Panc1 (cell line): ENCODE measurements around the gene GPR83. TPM values are rescaled to one million over a fixed set of nuclear protein-coding genes. Genes with fewer than 3 reads are reported as not detected.

ENCODE experiments used
- ATAC-seq: fragments of 200-7000 bp; cut with Tn5 transposase; 2 replicates; pipeline ENCODE4 v1.9.1; 2020; ENCODE audit warnings: mild to moderate bottlenecking, moderate library complexity
- BruUV-seq: library from RNA; stranded (reverse); fragments of 400-500 nt; replicated peaks from 2 replicates; lab custom pipeline; 2021; lab: Mats Ljungman, UMichigan
- CTCF ChIA-PET: fragments of 300-600 bp; sonication (Branson Sonifier 250); formaldehyde crosslinking; loops from one replicate; lab custom pipeline; 2022; ENCODE audit warnings: antibody characterized with exemption; lab: Charles Lee
- POLR2A ChIA-PET: fragments of 300-600 bp; sonication (Branson Sonifier 250); formaldehyde crosslinking; loops from one replicate; lab custom pipeline; 2022; ENCODE audit warnings: antibody characterized with exemption; lab: Charles Lee
- DNase-seq: peaks from one replicate; pipeline ENCODE4 v3.0.0-alpha.2; 2010; ENCODE audit warnings: low read depth, low spot score
- H3K27ac ChIP-seq: 2 replicates; pipeline ENCODE4 v1.5.1; 2011; ENCODE audit warnings: mild to moderate bottlenecking, low read length, inconsistent platforms
- H3K27me3 ChIP-seq: fragments of 200-500 bp; sonication (Bioruptor generic); 2 replicates; pipeline ENCODE4 v1.6.0; 2014; ENCODE audit warnings: low read length, inconsistent platforms; ENCODE audit not compliant: control insufficient read depth, insufficient read depth
- H3K36me3 ChIP-seq: fragments of 200-500 bp; sonication (Bioruptor generic); 2 replicates; pipeline ENCODE4 v1.5.1; 2014; ENCODE audit warnings: inconsistent platforms, mild to moderate bottlenecking, low read length, moderate library complexity; ENCODE audit not compliant: control insufficient read depth, insufficient read depth
- H3K4me1 ChIP-seq: 2 replicates; pipeline ENCODE4 v1.5.1; 2011; ENCODE audit warnings: inconsistent platforms, mild to moderate bottlenecking, low read length, moderate library complexity; ENCODE audit not compliant: control insufficient read depth, insufficient read depth
- H3K4me3 ChIP-seq, 2 experiments: 2 replicates each; pipeline ENCODE4 v1.5.1; 2011 to 2012; ENCODE audit warnings: low read depth in 2 of 2, low read length in 2 of 2, mild to moderate bottlenecking in 2 of 2, inconsistent platforms in 1 of 2, moderate library complexity in 1 of 2
- H3K9me3 ChIP-seq: fragments of 200-500 bp; sonication (Bioruptor generic); 2 replicates; pipeline ENCODE4 v1.5.1; 2014; ENCODE audit warnings: low read depth, mild to moderate bottlenecking, inconsistent platforms, low read length, moderate library complexity; ENCODE audit not compliant: control insufficient read depth, insufficient read depth
- POLR2AphosphoS5 ChIP-seq: IDR thresholded peaks from 2 replicates; pipeline ENCODE4 v1.6.1; 2012; ENCODE audit warnings: mild to moderate bottlenecking, low read depth, low read length, moderate library complexity
- SIN3A ChIP-seq: IDR thresholded peaks from 2 replicates; pipeline ENCODE4 v1.6.1; 2012; ENCODE audit warnings: low read depth, mild to moderate bottlenecking, low read length, moderate library complexity, borderline replicate concordance; ENCODE audit not compliant: insufficient read depth
- TCF7L2 ChIP-seq: IDR thresholded peaks from 2 replicates; pipeline ENCODE4 v1.6.1; 2011; ENCODE audit warnings: mild to moderate bottlenecking, low read depth, low read length, inconsistent platforms
- in situ Hi-C: cut with HindIII; loops from 2 replicates; pipeline ENCODE4 v1.10.0; 2016; ENCODE audit warnings: low sequenced_read_pairs, low pct_unique_long_range_greater_than_20kb
- intact Hi-C: fragments of 100-400 bp; cut with micrococcal nuclease; formaldehyde crosslinking; loops from one replicate; pipeline ENCODE4 v1.10.0; 2022; ENCODE audit not compliant: unreplicated experiment
- total RNA-seq: library from RNA; stranded (reverse); gene quantifications from one replicate; pipeline ENCODE4 v1.2.1, GENCODE V29; 2021; ENCODE audit not compliant: unreplicated experiment
- TF ChIP-seq, protein P1 (sequence below): fragments of 450-650 bp; IDR thresholded peaks from 2 replicates; pipeline ENCODE4 v1.5.1; 2017; ENCODE audit warnings: mild to moderate bottlenecking
- TF ChIP-seq, protein P2 (sequence below), 2 experiments: IDR thresholded peaks; 2 replicates each; pipeline ENCODE4 v1.6.1; 2011 to 2012; ENCODE audit warnings: low read depth in 2 of 2, control low read depth in 1 of 2, low read length in 1 of 2, mild to moderate bottlenecking in 1 of 2, moderate library complexity in 1 of 2; ENCODE audit not compliant: insufficient read depth in 1 of 2

The GPR83 gene
- total RNA-seq, 1 experiment from 2014 or later = 0.05 TPM

DNA sequence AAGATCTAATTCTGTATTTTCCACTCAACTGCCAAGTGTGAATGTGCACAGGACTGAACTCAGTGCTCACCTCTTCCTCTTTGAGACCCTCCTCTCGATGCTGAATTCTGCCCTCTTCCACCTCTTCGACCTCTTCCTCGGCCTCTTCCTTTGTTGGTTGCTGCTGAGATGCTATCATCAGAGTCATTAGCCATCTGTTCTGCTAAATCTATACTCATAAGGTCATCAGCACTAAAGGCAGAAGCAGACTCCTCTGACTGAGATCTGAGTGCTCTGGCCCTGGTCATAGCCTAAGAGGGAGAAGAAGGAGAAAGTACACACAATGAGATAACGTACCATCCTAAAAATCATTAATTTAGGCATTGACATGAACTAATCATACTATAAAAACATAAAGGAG, 45.9 kb upstream of the GPR83 start:
- ATAC-seq (no peak), DNase-seq (no peak)
- in situ Hi-C loops (no loop called here), intact Hi-C loops (no loop called here)
- no peak for TF ChIP-seq POLR2AphosphoS5
- no peak for TF ChIP-seq SIN3A
- TF ChIP-seq, protein P1, sequence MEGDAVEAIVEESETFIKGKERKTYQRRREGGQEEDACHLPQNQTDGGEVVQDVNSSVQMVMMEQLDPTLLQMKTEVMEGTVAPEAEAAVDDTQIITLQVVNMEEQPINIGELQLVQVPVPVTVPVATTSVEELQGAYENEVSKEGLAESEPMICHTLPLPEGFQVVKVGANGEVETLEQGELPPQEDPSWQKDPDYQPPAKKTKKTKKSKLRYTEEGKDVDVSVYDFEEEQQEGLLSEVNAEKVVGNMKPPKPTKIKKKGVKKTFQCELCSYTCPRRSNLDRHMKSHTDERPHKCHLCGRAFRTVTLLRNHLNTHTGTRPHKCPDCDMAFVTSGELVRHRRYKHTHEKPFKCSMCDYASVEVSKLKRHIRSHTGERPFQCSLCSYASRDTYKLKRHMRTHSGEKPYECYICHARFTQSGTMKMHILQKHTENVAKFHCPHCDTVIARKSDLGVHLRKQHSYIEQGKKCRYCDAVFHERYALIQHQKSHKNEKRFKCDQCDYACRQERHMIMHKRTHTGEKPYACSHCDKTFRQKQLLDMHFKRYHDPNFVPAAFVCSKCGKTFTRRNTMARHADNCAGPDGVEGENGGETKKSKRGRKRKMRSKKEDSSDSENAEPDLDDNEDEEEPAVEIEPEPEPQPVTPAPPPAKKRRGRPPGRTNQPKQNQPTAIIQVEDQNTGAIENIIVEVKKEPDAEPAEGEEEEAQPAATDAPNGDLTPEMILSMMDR = no peak
- TF ChIP-seq, protein P2, sequence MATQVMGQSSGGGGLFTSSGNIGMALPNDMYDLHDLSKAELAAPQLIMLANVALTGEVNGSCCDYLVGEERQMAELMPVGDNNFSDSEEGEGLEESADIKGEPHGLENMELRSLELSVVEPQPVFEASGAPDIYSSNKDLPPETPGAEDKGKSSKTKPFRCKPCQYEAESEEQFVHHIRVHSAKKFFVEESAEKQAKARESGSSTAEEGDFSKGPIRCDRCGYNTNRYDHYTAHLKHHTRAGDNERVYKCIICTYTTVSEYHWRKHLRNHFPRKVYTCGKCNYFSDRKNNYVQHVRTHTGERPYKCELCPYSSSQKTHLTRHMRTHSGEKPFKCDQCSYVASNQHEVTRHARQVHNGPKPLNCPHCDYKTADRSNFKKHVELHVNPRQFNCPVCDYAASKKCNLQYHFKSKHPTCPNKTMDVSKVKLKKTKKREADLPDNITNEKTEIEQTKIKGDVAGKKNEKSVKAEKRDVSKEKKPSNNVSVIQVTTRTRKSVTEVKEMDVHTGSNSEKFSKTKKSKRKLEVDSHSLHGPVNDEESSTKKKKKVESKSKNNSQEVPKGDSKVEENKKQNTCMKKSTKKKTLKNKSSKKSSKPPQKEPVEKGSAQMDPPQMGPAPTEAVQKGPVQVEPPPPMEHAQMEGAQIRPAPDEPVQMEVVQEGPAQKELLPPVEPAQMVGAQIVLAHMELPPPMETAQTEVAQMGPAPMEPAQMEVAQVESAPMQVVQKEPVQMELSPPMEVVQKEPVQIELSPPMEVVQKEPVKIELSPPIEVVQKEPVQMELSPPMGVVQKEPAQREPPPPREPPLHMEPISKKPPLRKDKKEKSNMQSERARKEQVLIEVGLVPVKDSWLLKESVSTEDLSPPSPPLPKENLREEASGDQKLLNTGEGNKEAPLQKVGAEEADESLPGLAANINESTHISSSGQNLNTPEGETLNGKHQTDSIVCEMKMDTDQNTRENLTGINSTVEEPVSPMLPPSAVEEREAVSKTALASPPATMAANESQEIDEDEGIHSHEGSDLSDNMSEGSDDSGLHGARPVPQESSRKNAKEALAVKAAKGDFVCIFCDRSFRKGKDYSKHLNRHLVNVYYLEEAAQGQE (IDR thresholded peaks at IDR 0.05; ENCODE audit: insufficient read depth in 1 of 2, low read depth in 2 of 2, low read length in 1 of 2) = no peak
- TF ChIP-seq TCF7L2 = no peak
- BruUV-seq = no TSS peak
- 0 out of 2 replicates have a peak, but pooled peaks cover 2% of the 10 kb centered on the region for H3K4me1 ChIP-seq
- peaks cover 3% of the 10 kb centered on the region; the same call in 1 of the 2 replicates for H3K36me3 ChIP-seq
- H3K4me3 ChIP-seq = no peak overlapping the region
- ChIA-PET CTCF (no interaction called here), POLR2A (no interaction called here)
- H3K27me3 ChIP-seq = no peaks in the 10 kb centered on the region
- H3K27ac ChIP-seq = no peak overlapping the region
- no peaks in the 10 kb centered on the region for H3K9me3 ChIP-seq

DNA sequence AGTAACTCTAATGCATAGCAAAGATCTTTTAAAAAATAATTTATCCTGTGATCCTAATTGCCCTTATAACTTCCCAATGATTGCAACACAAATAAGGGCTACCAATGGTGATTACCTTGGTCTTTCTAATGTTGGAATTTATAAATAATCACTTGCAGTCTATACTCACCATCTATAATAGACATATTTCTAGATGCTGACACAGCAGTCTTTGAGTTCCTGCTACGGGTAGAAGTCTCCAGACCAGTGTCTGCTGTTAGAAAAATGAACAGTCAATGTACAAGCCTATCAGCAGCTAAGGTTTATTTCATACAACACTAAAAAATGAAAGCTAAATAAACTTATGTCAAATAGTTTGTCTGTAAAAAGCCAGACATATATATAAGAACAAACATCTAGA, 44.4 kb upstream of the GPR83 start:
- POLR2A ChIA-PET = no interaction called here
- no peak for ATAC-seq

More for the DNA sequence above, 44.4 kb upstream of the GPR83 start:
- TF ChIP-seq, protein P1 = no peak
- TF ChIP-seq SIN3A (no peak), POLR2AphosphoS5 (no peak), TCF7L2 (no peak)
- TF ChIP-seq, protein P2 (IDR thresholded peaks at IDR 0.05; ENCODE audit: insufficient read depth in 1 of 2, low read depth in 2 of 2, low read length in 1 of 2) = no peak
- no peaks in the 10 kb centered on the region for H3K9me3 ChIP-seq
- in situ Hi-C loops (no loop called here), intact Hi-C loops (no loop called here)
- H3K27me3 ChIP-seq = no peaks in the 10 kb centered on the region
- DNase-seq = no peak
- H3K27ac ChIP-seq = no peak overlapping the region
- CTCF ChIA-PET = no interaction called here
- BruUV-seq = no TSS peak
- 0 out of 2 replicates have a peak, but pooled peaks cover 2% of the 10 kb centered on the region for H3K4me1 ChIP-seq
- H3K4me3 ChIP-seq = no peak overlapping the region
- peaks cover 3% of the 10 kb centered on the region; the same call in 1 of the 2 replicates for H3K36me3 ChIP-seq
